WTC11 (cell line): ENCODE results near the gene KRT79. TPM values are rescaled to one million over a fixed set of nuclear protein-coding genes. Genes with fewer than 3 reads are reported as not detected.

Experiments used
- ATAC-seq: fragments of 200-7000 bp; cut with Tn5 transposase; 2 replicates; pipeline ENCODE4 v1.10.0; 2021; ENCODE audit warnings: mild to moderate bottlenecking, moderate library complexity
- CTCF ChIA-PET: fragments of 300-600 bp; sonication (Branson Sonifier 250); formaldehyde crosslinking; loops from one replicate; lab custom pipeline; 2021; ENCODE audit warnings: antibody characterized with exemption; lab: Charles Lee
- POLR2A ChIA-PET: fragments of 350-600 bp; sonication (Branson Sonifier 250); formaldehyde crosslinking; loops from one replicate; lab custom pipeline; 2021; ENCODE audit warnings: antibody characterized with exemption; lab: Charles Lee
- DNase-seq: peaks from one replicate; pipeline ENCODE4 v3.0.0; 2021; ENCODE audit warnings: low spot score
- H3K27ac Mint-ChIP-seq: 2 replicates; pipeline ENCODE4 v1.8.0; 2021; ENCODE audit warnings: mixed read lengths
- H3K27me3 Mint-ChIP-seq: 2 replicates; pipeline ENCODE4 v1.8.0; 2021; ENCODE audit warnings: low read depth, mild to moderate bottlenecking, moderate library complexity, mixed read lengths
- H3K36me3 Mint-ChIP-seq: 2 replicates; pipeline ENCODE4 v1.8.0; 2021; ENCODE audit warnings: mixed read lengths
- H3K4me1 Mint-ChIP-seq: 2 replicates; pipeline ENCODE4 v1.8.0; 2022; ENCODE audit warnings: mixed read lengths
- H3K4me3 Mint-ChIP-seq: 2 replicates; pipeline ENCODE4 v1.8.0; 2021; ENCODE audit warnings: mild to moderate bottlenecking, moderate library complexity, mixed read lengths
- H3K9me3 Mint-ChIP-seq: 2 replicates; pipeline ENCODE4 v1.8.0; 2021; ENCODE audit warnings: mixed read lengths
- EMX1 ChIP-seq: fragments of 250-450 bp; sonication (Bioruptor Pico); IDR thresholded peaks from 2 replicates; pipeline ENCODE4 v1.8.0; 2021; ENCODE audit warnings: mild to moderate bottlenecking
- ETV6 ChIP-seq: sonication (generic); formaldehyde crosslinking; IDR thresholded peaks from 2 replicates; pipeline ENCODE4 v1.8.1; 2022; ENCODE audit warnings: mild to moderate bottlenecking, missing genetic modification reagents
- GABPB1 ChIP-seq: sonication (generic); formaldehyde crosslinking; IDR thresholded peaks from 2 replicates; pipeline ENCODE4 v1.8.1; 2023; ENCODE audit warnings: mild to moderate bottlenecking, missing genetic modification reagents
- GRHL2 ChIP-seq: fragments of 250-450 bp; sonication (Bioruptor Pico); IDR thresholded peaks from 2 replicates; pipeline ENCODE4 v1.8.0; 2022; ENCODE audit warnings: mild to moderate bottlenecking, moderate library complexity; ENCODE audit not compliant: insufficient replicate concordance, severe bottlenecking
- MLX ChIP-seq: sonication (generic); formaldehyde crosslinking; IDR thresholded peaks from 2 replicates; pipeline ENCODE4 v1.8.1; 2023; ENCODE audit warnings: mild to moderate bottlenecking, missing genetic modification reagents, moderate library complexity
- NFE2L1 ChIP-seq: sonication (generic); formaldehyde crosslinking; IDR thresholded peaks from 2 replicates; pipeline ENCODE4 v1.8.1; 2023; ENCODE audit warnings: missing genetic modification reagents
- NFYB ChIP-seq: sonication (generic); formaldehyde crosslinking; conservative IDR thresholded peaks from 2 replicates; pipeline ENCODE4 v1.8.0; 2022; ENCODE audit warnings: low read depth, missing genetic modification reagents
- NR2C2 ChIP-seq: sonication (generic); formaldehyde crosslinking; IDR thresholded peaks from 2 replicates; pipeline ENCODE4 v1.8.0; 2022; ENCODE audit warnings: mild to moderate bottlenecking, missing genetic modification reagents
- PRRX2 ChIP-seq: fragments of 250-450 bp; sonication (Bioruptor Pico); IDR thresholded peaks from 2 replicates; pipeline ENCODE4 v1.8.0; 2021; ENCODE audit warnings: mild to moderate bottlenecking
- TCF7 ChIP-seq: sonication (generic); formaldehyde crosslinking; IDR thresholded peaks from 2 replicates; pipeline ENCODE4 v1.8.0; 2022; ENCODE audit warnings: mild to moderate bottlenecking, low read depth, missing genetic modification reagents, moderate library complexity
- TEAD1 ChIP-seq: sonication (generic); formaldehyde crosslinking; IDR thresholded peaks from 2 replicates; pipeline ENCODE4 v1.8.0; 2022; ENCODE audit warnings: mild to moderate bottlenecking, missing genetic modification reagents
- ZNF263 ChIP-seq: sonication (generic); formaldehyde crosslinking; IDR thresholded peaks from 2 replicates; pipeline ENCODE4 v1.8.1; 2022; ENCODE audit warnings: low read depth, mild to moderate bottlenecking, moderate library complexity, missing genetic modification reagents
- total RNA-seq: library from RNA; stranded (reverse); gene quantifications from 3 replicates; pipeline ENCODE4 v1.2.3, GENCODE V29; 2021
- TF ChIP-seq, protein P1 (sequence below): sonication (generic); formaldehyde crosslinking; IDR thresholded peaks from 2 replicates; pipeline ENCODE4 v1.8.0; 2022; ENCODE audit warnings: mild to moderate bottlenecking, missing genetic modification reagents
- TF ChIP-seq, protein P2 (sequence below): sonication (generic); formaldehyde crosslinking; IDR thresholded peaks from 2 replicates; pipeline ENCODE4 v1.8.1; 2023; ENCODE audit warnings: mild to moderate bottlenecking, missing genetic modification reagents, moderate library complexity
- TF ChIP-seq, protein P3 (sequence below): fragments of 250-450 bp; sonication (Bioruptor Pico); IDR thresholded peaks from 2 replicates; pipeline ENCODE4 v1.9.0; 2021; ENCODE audit warnings: mild to moderate bottlenecking, borderline replicate concordance
- TF ChIP-seq, protein P4 (sequence below): fragments of 250-450 bp; sonication (Bioruptor Pico); IDR thresholded peaks from 2 replicates; pipeline ENCODE4 v1.9.0; 2021; ENCODE audit warnings: moderate library complexity, mild to moderate bottlenecking, inconsistent platforms, borderline replicate concordance
- TF ChIP-seq, protein P5 (sequence below): sonication (generic); formaldehyde crosslinking; IDR thresholded peaks from 2 replicates; pipeline ENCODE4 v1.8.1; 2023; ENCODE audit warnings: mild to moderate bottlenecking, missing genetic modification reagents
- TF ChIP-seq, protein P6 (sequence below): fragments of 250-450 bp; sonication (Bioruptor Pico); IDR thresholded peaks from 2 replicates; pipeline ENCODE4 v1.8.0; 2021; ENCODE audit warnings: mild to moderate bottlenecking
- TF ChIP-seq, protein P7 (sequence below): fragments of 250-450 bp; sonication (Bioruptor Pico); IDR thresholded peaks from 2 replicates; pipeline ENCODE4 v1.9.0; 2021; ENCODE audit warnings: mild to moderate bottlenecking
- TF ChIP-seq, protein P8 (sequence below): sonication (generic); formaldehyde crosslinking; IDR thresholded peaks from 2 replicates; pipeline ENCODE4 v1.8.0; 2022; ENCODE audit warnings: mild to moderate bottlenecking, missing genetic modification reagents

Gene KRT79
- total RNA-seq, 1 experiment from 2014 or later: not detected

DNA sequence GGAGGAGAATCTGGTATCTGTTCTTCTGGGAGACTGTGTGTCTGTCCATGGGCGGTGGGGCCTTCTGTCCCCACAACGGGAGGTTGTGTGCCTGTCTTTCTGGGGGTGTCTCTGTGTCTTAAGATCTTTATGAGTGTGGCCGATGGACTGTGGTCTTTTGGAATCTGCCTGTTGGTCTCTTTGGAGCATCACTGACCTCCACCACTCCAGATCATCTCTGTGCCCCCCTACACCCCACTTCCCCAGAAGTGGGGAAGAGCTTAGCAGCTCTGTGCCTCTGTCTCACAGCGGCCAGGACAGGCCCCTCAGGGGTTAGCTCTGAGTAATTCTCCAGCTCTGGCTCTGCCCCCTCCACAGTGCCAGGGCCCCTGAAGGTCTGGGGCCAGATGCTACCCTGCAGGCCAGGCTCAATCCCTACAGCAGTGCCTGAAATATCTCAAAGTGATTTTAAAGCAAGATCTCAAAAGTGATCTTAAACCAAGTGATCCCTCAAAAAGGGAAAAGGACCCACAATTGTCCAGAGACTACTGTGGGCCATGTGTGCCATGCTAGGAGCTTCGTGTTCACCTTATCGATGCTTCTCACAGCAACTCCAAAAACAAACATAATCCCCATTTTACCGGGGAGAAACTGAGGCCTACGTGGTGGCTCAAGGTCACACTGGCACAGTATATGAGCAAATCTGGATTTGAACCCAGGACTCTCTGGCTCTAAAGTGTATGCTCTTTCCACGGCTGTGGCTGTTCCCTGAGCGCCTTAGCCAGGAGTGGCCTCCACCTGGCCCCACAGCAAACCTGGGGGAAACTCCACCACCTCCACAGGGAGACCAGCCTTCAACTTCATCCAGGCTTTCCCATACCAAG lies 40.7 kb upstream of the KRT79 start:
- Mint-ChIP-seq H3K27me3 (peaks cover 31% of the 10 kb centered on the region), H3K4me3 (peak overlapping the region; percentile 68), H3K27ac (no peak overlapping the region), H3K4me1 (peaks cover 21% of the 10 kb centered on the region), H3K9me3 (no peaks in the 10 kb centered on the region), H3K36me3 (no peaks in the 10 kb centered on the region)
- ChIA-PET CTCF (interaction anchor here (0.8 to 2.9 kb wide), 7 partner anchors 9 to 503 kb away, joined by 3 to 15 read pairs (median 8); no protein-coding TSS in a partner anchor), POLR2A (no interaction called here)
- TF ChIP-seq, protein P1, sequence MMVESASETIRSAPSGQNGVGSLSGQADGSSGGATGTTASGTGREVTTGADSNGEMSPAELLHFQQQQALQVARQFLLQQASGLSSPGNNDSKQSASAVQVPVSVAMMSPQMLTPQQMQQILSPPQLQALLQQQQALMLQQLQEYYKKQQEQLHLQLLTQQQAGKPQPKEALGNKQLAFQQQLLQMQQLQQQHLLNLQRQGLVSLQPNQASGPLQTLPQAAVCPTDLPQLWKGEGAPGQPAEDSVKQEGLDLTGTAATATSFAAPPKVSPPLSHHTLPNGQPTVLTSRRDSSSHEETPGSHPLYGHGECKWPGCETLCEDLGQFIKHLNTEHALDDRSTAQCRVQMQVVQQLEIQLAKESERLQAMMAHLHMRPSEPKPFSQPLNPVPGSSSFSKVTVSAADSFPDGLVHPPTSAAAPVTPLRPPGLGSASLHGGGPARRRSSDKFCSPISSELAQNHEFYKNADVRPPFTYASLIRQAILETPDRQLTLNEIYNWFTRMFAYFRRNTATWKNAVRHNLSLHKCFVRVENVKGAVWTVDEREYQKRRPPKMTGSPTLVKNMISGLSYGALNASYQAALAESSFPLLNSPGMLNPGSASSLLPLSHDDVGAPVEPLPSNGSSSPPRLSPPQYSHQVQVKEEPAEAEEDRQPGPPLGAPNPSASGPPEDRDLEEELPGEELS (CRISPR knock-in tag): no peak
- TF ChIP-seq GABPB1: no peak
- TF ChIP-seq, protein P2, sequence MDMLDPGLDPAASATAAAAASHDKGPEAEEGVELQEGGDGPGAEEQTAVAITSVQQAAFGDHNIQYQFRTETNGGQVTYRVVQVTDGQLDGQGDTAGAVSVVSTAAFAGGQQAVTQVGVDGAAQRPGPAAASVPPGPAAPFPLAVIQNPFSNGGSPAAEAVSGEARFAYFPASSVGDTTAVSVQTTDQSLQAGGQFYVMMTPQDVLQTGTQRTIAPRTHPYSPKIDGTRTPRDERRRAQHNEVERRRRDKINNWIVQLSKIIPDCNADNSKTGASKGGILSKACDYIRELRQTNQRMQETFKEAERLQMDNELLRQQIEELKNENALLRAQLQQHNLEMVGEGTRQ (CRISPR knock-in tag): no peak
- no peak for TF ChIP-seq NR2C2 (CRISPR knock-in tag)
- TF ChIP-seq NFE2L1 (CRISPR knock-in tag): no peak
- no peak for TF ChIP-seq MLX (CRISPR knock-in tag)
- TF ChIP-seq, protein P3, sequence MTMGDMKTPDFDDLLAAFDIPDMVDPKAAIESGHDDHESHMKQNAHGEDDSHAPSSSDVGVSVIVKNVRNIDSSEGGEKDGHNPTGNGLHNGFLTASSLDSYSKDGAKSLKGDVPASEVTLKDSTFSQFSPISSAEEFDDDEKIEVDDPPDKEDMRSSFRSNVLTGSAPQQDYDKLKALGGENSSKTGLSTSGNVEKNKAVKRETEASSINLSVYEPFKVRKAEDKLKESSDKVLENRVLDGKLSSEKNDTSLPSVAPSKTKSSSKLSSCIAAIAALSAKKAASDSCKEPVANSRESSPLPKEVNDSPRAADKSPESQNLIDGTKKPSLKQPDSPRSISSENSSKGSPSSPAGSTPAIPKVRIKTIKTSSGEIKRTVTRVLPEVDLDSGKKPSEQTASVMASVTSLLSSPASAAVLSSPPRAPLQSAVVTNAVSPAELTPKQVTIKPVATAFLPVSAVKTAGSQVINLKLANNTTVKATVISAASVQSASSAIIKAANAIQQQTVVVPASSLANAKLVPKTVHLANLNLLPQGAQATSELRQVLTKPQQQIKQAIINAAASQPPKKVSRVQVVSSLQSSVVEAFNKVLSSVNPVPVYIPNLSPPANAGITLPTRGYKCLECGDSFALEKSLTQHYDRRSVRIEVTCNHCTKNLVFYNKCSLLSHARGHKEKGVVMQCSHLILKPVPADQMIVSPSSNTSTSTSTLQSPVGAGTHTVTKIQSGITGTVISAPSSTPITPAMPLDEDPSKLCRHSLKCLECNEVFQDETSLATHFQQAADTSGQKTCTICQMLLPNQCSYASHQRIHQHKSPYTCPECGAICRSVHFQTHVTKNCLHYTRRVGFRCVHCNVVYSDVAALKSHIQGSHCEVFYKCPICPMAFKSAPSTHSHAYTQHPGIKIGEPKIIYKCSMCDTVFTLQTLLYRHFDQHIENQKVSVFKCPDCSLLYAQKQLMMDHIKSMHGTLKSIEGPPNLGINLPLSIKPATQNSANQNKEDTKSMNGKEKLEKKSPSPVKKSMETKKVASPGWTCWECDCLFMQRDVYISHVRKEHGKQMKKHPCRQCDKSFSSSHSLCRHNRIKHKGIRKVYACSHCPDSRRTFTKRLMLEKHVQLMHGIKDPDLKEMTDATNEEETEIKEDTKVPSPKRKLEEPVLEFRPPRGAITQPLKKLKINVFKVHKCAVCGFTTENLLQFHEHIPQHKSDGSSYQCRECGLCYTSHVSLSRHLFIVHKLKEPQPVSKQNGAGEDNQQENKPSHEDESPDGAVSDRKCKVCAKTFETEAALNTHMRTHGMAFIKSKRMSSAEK (CRISPR knock-in tag): no peak
- TF ChIP-seq PRRX2 (CRISPR knock-in tag): no peak
- TF ChIP-seq, protein P4, sequence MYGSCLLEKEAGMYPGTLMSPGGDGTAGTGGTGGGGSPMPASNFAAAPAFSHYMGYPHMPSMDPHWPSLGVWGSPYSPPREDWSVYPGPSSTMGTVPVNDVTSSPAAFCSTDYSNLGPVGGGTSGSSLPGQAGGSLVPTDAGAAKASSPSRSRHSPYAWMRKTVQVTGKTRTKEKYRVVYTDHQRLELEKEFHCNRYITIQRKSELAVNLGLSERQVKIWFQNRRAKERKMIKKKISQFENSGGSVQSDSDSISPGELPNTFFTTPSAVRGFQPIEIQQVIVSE (CRISPR knock-in tag): no peak
- TF ChIP-seq, protein P5, sequence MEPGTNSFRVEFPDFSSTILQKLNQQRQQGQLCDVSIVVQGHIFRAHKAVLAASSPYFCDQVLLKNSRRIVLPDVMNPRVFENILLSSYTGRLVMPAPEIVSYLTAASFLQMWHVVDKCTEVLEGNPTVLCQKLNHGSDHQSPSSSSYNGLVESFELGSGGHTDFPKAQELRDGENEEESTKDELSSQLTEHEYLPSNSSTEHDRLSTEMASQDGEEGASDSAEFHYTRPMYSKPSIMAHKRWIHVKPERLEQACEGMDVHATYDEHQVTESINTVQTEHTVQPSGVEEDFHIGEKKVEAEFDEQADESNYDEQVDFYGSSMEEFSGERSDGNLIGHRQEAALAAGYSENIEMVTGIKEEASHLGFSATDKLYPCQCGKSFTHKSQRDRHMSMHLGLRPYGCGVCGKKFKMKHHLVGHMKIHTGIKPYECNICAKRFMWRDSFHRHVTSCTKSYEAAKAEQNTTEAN (CRISPR knock-in tag): no peak
- no peak for TF ChIP-seq ZNF263 (CRISPR knock-in tag)
- TF ChIP-seq, protein P6, sequence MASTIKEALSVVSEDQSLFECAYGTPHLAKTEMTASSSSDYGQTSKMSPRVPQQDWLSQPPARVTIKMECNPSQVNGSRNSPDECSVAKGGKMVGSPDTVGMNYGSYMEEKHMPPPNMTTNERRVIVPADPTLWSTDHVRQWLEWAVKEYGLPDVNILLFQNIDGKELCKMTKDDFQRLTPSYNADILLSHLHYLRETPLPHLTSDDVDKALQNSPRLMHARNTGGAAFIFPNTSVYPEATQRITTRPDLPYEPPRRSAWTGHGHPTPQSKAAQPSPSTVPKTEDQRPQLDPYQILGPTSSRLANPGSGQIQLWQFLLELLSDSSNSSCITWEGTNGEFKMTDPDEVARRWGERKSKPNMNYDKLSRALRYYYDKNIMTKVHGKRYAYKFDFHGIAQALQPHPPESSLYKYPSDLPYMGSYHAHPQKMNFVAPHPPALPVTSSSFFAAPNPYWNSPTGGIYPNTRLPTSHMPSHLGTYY (CRISPR knock-in tag): no peak
- TF ChIP-seq, protein P7, sequence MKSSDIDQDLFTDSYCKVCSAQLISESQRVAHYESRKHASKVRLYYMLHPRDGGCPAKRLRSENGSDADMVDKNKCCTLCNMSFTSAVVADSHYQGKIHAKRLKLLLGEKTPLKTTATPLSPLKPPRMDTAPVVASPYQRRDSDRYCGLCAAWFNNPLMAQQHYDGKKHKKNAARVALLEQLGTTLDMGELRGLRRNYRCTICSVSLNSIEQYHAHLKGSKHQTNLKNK (CRISPR knock-in tag): no peak
- no peak for TF ChIP-seq TCF7 (CRISPR knock-in tag)
- no peak for TF ChIP-seq GRHL2 (CRISPR knock-in tag)
- TF ChIP-seq EMX1: no peak
- TF ChIP-seq NFYB (CRISPR knock-in tag): no peak
- TF ChIP-seq, protein P8, sequence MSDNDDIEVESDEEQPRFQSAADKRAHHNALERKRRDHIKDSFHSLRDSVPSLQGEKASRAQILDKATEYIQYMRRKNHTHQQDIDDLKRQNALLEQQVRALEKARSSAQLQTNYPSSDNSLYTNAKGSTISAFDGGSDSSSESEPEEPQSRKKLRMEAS: no peak
- TF ChIP-seq ETV6 (CRISPR knock-in tag): no peak
- no peak for TF ChIP-seq TEAD1 (CRISPR knock-in tag)
- ATAC-seq (no peak), DNase-seq (no peak)
